ENCODE data around the gene CCDC9B.

DNA sequence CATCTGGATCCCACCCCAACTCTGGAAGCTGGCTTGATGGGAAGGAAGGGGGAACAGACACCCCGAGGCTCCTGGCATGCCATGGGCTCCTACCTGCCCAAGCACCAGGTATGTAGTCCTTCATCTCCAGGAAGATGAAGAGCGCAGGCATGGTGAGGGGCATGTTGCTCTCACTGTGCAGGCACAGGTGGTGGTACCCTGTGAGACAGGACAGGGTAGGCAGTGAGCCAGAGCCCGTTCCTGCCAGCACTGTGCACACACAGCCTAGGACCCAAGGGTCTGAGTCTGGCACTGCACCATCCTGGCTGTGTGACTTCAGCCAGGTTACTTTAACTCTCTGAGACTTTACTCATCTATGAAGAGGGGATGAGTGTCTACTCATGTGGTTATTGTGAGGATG is 48.5 kb downstream of the CCDC9B start:
- TF ChIP-seq, protein P1, sequence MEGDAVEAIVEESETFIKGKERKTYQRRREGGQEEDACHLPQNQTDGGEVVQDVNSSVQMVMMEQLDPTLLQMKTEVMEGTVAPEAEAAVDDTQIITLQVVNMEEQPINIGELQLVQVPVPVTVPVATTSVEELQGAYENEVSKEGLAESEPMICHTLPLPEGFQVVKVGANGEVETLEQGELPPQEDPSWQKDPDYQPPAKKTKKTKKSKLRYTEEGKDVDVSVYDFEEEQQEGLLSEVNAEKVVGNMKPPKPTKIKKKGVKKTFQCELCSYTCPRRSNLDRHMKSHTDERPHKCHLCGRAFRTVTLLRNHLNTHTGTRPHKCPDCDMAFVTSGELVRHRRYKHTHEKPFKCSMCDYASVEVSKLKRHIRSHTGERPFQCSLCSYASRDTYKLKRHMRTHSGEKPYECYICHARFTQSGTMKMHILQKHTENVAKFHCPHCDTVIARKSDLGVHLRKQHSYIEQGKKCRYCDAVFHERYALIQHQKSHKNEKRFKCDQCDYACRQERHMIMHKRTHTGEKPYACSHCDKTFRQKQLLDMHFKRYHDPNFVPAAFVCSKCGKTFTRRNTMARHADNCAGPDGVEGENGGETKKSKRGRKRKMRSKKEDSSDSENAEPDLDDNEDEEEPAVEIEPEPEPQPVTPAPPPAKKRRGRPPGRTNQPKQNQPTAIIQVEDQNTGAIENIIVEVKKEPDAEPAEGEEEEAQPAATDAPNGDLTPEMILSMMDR (IDR thresholded peaks at IDR 0.05): no peak
- no peak for TF ChIP-seq POLR2A (IDR thresholded peaks at IDR 0.05)

Data from body of pancreas (tissue), 4 donors.